ENCODE data around the gene STEAP1B.
A peak's percentile ranks its signal among the peaks of the same experiment; 100 is the strongest.
"Not testable (repeated sequence)": the region's sequence is repeated elsewhere in the genome, so short reads cannot be mapped to it uniquely, and the experiment has no call there.

Gene STEAP1B

DNA sequence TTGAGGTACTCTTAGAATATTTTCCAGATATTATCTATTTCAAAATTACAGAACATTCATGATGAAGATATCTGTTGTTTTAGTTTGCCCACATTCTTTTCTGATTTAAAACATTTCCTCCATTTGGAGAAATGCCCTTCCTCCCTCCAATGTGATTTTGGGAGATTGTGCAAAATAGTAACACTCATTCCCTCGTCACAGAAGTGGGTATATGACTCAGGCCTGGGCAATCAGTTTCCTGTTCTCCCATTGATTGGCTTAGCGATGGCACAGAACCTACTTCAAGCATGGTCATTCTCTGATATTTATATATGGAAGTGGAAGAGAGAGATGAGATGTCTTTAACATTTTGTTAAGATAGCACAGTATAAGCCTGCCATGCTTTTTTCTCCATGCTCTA is 3.1 kb downstream of the STEAP1B start:
- not testable (repeated sequence) for DNase-seq (ENCODE audit: low read depth, low spot score)

DNA sequence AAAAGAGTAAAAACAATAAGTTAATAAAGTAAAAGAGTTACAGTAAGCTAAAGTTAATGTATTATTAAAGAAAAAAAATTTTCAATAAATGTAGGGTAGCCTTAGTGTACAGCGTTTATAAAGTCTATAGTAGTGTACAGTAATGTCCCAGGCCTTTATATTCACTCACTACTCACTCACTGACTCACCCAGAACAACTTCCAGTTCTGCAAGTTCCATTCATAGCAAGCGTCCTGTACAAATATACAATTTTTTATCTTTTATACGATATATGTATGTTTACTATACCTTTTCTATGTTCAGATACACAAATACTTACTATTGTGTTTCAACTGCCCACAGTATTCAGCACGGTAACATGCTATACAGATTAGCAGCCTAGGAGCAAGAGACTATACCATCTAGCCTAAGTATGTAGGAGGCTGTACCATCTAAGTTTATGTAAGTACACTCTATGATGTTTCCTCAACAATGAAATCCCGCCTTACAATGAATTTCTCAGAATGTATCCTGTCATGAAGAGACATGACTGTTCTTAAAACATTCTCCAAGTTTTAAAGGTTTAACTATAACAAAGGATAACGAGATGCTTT is 3.6 kb downstream of the STEAP1B start:
- DNase-seq (ENCODE audit: low read depth, low spot score) = not testable (repeated sequence)

DNA sequence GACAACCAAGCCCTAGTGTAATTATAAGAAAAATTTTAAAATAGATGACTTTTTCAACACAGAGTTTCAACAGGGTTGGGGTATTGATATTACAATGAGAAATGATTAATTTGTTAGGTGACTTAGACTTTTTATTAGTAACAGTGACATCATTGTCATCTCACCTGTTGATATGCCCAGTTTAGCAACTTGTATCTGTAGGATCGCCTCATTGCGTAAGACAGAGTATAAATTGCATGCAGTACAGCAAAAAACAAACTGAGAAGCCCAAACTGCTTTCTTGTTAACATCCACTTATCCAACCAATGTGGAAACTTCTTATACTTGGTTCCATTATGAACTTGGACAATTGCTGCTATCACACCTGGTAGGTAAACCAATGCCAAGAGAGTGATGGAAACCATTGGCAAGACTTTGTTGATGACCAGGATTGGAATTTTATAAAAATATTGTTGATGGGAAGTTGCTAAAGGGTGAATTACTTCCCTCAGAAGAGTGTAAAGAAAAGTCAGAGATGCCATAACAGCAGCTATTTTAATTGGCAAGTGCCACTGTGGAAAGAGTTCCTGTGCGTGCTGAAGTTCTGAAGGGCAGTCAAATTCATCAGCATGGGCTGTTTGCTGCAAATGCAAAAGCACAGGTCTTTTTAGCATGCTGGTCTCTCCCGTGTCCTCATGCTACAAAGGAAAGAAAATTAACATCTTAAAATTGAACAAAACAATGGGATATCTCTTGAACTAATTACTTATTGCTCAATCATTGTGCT is 6.6 kb downstream of the STEAP1B start:
- not testable (repeated sequence) for DNase-seq (ENCODE audit: low read depth, low spot score)

DNA sequence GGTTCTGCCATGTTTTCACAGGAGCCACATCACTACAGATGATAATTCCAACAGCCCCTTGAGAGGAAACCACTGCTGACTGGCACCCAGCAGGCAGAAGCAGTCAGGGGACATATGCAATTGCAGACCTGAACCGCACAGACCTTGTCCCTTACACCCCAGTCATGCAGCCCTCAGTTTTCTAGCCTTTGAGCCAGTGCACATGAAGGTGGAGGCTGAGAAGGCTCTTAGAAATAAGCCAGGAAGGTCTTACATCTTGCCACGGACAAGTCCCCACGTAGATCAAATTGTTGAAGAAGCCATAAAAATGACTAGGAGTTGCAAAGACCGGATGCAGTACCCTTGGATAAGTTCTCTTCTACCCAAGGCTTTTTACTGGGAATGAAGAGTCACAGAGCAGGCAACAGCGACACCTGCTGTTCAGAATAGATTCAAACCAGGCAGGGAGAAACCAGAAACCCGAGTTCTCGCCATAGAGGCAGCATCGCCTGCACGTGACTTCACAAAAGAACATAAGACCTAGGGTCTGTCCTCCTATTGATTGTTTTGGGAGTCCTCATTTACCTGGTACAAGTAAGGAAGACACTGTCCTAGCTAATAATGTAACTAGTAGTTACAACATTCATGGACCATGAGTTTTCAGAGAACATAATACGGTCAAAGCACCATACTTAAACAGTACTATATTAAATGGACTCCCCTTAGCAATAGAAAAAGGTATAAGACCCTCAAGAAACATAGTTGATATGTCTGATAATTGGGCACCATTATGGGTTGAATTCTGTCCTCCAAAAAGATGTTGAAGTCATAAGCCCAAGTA is 11.1 kb downstream of the STEAP1B start:
- DNase-seq (ENCODE audit: low read depth, low spot score) = peak; percentile 25

DNA sequence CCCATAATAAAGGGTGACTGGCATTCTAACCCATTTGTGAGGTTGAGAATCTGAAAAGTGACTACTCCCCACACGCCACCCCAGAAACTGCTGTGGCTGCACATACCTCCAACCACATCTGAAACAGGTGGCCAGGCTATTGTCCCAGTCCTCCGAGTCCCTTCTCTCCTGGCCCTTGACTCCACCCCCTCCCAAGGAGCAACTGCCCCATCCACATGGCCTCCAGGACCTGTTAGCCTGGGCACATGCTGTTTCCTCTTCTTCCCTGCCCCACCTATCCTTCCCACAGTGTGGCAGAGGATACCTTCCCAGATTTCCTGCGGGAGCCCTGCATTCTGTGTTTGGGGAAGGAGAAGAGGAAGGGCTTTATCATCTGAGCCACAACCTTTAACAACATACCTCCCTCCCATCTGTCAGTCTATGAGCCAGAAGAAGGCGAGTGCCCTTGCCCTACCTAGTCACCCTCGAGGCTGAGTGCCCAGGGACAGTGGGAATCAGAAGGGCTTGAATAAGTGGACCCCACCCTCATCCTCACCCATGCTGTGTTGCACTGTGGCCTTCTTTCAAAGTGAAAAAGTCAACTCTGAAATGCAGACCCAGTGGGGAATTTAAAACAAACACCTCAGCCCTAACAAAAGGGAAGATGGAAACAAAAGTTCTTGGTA is 11.9 kb downstream of the STEAP1B start:
- no peak for DNase-seq (ENCODE audit: low read depth, low spot score)

DNA sequence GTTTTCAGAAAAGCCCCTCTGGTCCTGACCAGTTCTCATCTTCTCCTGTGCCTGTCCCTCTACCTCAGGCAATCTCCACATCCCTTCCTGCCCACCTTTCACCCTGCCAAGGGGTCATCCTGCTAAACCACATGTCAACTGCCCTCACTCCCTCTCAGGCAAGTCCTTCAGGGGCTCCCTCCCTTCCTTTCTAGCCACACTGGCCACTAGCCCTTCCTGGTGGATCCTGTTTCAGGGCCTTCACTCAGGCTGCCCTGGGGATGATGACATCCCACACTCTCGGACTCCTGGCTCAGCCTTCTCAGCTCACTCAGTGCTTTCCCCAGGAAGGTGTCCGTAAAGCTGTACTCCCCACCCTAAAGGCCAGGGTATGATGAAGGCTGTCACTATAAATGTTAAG is 13.4 kb downstream of the STEAP1B start:
- no peak for DNase-seq (ENCODE audit: low read depth, low spot score)

DNA sequence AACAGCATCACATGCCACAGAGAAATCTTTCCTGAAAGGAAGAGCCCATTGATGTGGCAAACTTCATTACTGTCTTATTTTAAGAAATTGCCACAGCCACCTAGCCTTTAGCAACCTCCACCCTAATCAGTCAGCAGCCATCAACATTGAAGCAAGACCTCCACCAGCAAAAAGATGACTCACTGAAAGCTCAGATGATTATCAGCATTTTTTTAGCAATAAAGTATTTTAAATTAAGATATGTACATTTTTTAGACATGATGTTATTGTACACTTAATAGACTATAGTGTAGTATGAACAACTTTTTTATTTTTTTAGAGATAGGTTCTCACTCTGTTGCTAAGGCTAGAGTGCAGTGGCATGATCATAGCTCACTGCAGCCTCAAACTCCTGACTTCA is 14.8 kb downstream of the STEAP1B start:
- DNase-seq (ENCODE audit: low read depth, low spot score) = no peak

DNA sequence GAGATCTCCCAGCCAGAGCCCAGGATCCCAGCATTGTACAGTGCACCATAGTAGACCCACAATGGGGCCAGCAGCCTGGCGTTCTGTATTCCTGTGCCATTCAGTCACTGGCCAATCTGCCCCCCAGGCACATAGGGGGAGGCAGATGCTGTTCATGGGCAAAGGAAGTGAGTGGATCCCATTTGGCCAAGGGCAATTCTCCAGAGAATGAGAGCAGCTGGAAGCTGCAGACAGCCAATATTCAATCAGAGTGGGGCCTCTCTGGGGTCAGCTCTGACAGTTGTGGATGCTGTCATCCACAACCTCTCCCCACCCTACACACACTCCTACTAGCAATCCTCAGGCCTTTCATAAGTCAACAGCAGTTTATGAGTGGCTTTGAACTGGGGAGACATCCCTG is 17.5 kb downstream of the STEAP1B start:
- no peak for DNase-seq (ENCODE audit: low read depth, low spot score)

DNA sequence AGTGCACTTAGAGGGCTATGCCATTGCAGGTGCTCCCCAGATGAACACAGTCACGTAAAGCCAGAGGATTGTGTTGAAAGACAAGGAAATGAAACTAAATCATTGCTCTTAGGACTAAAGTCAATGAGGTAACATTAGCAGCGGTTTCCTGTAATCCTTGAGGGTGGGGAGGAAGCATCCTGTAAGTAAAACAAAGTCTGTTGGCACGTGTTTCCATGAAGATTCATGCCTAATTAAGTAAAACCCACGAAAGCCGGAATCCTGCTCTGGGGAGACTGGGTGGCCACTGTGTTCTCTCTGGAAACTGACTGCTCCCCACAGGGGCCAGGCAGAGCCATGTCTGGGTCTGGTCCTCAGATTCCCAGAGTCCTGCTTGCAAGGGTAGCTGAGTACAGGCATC is 18.3 kb downstream of the STEAP1B start:
- DNase-seq (ENCODE audit: low read depth, low spot score) = no peak

DNA sequence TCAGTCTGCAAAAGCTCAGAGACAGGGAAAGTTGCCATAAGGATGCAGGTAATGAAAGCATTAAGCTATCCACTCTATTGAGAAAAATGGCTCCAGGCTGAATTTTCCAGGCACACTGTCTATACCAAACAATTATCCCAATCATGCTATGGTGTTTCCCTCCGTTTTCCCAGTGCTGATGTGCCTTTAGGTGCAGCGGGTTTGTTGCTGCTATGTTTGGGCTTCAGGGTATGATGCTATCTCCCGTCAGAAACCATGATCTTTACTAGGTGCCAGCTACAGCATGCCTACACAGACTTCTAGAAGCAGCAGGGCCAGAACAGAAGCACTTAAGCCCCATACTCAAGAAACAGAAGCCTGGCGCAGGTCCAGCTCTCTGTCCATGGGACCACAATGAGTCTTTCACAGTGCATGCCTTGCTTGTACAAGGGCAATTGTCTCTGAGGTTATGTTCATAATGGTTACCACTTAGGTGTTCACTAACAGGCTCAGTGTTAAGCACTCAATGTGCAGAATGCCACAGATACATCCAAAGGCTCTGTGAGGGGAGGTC is 19.4 kb downstream of the STEAP1B start:
- DNase-seq (ENCODE audit: low read depth, low spot score) = no peak

DNA sequence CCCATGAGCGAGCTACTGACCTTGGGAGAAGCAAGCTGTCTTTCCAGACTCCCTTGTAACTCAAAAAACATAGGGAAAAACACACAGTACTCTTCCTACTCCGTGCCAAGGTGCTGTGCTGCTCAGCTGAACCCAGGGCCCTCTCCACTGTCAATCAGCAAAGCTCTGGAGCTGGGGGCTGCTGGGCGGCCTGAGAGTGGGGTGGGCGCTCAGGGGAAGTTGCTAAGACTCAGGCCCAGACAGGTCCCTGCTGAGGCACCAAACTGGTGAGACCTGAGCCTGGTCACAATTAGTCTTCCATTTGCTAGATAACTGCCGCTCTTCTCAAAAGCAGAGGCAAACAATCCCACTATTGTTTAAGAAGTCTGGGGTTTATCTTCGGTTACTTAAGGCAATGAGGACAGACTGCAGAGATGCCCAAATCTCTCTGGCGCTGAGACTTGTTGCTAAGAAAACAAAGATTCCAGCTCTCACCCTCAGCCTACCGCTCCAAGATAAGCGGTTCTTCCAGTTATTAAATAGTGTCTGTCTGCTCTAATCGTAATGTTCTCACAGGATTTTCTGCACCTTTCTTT is 22.0 kb downstream of the STEAP1B start:
- DNase-seq (ENCODE audit: low read depth, low spot score) = no peak

DNA sequence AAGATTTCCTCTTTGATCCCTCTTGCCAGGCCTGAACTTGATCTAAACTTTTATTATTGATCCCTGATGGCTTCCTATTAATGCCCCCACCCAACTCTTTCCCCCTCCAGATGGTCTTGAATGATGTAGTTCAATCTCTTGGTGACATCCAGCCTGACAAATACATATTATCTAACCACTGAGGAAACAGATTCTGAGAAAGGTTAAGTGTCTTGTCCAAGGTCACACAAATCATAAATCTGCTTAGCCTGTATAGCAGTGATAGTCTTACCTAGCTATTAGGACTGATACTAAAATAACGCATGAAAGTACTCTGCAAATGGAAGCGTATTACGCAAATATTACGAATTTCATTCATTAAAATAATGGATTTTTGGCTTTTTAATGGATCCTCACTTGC is 22.7 kb downstream of the STEAP1B start:
- no peak for DNase-seq (ENCODE audit: low read depth, low spot score)

DNA sequence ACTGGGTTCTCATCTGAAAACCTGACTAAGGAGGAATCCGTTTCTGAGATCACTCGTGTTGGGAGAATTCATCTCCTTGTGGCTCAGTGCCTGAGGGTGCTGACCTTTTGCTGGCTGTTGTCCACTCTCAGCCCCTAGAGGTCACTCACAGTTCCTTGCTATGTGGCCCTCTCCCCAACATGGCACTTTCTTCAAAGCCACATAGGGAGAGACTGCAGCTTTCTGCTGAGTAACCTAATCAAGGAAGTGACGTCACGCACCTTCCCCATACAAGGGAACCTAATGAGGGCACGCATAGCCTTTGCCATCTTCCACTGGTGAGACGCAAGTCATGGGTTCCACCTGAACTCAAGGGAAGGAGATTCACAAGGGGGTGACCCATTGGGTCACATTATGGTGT is 23.2 kb downstream of the STEAP1B start:
- no peak for DNase-seq (ENCODE audit: low read depth, low spot score)

DNA sequence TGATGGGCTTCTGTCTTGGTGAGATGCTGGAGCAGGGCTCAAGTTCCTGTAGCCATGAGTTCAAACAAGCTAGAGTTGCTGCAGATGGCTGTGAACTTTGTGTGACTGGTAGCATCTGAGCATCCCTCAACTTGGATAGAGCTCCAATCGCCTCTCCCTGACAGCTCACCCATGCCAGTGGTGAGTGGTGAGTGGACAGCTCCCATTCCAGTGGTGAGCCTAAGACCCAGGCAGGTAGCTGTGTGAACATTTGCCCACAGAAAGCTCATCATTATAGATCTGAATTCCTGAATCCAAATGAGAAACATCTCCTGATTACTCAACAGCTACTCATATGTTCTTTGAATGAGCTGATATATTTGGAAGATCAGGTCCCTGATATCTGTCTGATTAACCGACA is 25.3 kb downstream of the STEAP1B start:
- DNase-seq (ENCODE audit: low read depth, low spot score) = no peak

DNA sequence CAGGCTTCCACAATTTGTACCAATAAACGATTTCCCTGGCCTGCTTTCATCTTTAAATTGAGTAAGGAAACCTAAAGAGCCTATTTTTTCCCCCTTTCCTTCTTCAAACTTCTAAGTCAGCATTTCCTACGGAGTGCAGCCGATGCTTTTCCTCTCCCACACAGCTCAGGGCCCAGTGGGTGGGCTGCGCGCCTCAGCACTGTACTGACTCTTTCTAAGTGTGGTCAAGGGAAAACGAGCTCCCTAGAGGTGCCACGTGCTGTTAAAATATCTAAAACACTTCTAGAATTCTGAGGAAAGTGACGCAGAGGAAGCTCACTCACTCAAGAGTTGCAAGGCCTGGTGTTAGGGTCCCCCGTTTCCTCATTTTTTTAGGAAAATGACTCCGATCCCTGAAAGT is 29.0 kb downstream of the STEAP1B start:
- DNase-seq (ENCODE audit: low read depth, low spot score) = no peak

DNA sequence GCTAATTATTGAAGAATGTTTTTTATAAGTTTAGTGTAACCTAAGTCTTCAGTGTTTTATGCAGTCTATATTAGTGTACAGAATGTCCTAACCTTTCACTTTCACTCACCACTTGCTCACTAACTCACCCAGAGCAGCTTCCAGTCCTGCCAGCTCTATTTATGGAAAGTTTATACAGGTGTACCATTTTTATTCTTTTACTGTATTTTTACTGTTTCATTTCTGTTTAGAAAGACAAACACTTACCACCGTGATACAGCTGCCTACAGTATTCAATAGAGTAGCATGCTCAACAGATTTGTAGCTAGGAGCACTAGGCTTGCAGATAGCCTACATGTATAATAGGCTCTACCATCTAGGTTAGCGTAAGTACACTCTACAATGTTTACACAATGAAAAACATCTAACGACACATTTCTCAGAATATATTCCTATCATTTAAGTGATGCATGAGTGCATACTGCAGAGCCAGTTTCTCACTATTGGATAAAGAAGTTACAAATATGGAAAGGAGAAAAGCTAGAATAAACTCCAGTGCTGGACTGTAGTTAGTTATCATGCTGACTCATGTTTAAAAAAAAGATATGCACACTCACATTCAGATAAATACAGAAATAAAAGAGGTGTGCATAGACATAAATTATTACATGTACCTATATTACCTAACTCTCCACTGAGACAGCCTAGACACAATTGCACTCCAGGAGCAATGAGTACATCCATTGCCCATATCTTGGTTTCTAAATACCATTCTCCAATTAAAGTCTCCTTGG is 30.4 kb downstream of the STEAP1B start:
- DNase-seq (ENCODE audit: low read depth, low spot score) = no peak

DNA sequence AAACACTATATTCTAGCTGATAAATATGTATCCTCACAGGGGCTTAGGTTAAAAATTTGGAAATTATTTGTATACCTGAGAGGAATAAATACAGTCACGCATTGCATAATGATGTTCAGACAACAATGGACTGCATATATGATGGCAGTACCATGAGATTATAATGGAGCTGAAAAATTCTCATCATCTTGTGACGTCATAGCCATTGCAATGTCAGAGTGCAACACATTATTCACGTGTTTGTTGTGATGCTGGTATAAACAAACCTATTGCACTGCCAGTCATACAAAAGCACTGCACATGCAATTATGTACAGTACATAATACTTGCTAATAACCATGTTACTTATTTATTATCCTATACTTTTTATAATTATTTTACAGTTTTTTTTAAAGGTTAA is 31.4 kb downstream of the STEAP1B start:
- no peak for DNase-seq (ENCODE audit: low read depth, low spot score)

DNA sequence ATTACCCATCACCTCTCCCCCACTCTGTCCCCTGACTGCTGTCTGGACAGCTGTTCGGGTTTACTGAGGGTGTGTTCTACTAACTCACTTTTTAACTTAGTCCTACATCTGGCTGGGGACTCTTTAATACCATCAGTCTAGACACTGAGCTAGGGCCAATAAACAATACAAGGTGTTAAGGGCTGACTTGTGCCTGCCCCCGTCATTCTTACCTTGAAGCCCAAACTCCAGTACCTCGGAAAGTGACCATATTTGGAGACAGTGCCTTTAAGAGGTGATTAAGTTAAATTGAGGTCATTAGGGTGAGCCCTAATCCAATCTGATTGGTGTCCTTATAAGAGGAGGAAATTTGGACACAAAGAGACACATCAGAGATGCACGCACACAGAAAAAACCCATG is 35.7 kb downstream of the STEAP1B start:
- DNase-seq (ENCODE audit: low read depth, low spot score) = no peak

DNA sequence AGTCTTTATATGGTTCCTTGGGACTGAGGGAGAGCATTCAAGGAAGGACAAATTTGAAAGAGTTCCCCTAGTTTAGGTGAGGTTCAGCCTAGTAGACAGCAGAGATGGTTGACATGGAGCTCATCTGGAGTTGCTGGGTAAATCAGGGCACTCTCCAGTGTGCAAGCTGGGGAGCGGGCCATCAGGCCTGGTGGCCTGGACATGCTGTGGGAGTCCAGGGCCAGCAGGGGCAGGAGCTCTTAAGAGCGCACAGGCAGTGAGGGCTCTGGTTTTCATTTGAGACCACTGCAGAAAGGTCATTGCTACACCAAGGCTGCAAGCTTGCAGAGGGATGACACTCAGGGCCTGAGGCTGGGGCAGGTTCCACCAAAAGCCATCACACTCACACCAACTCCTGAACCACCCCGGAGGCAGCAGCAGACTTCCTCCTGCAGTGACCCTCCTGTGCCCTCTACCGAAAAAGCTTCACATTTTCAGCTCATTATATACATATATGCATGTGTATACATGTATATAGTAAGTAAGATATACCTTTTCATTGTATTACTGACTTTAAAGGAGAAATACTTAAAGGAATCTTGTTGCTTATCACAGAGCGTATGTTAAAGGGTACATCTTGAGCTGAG is 39.5 kb downstream of the STEAP1B start:
- DNase-seq (ENCODE audit: low read depth, low spot score) = no peak

DNA sequence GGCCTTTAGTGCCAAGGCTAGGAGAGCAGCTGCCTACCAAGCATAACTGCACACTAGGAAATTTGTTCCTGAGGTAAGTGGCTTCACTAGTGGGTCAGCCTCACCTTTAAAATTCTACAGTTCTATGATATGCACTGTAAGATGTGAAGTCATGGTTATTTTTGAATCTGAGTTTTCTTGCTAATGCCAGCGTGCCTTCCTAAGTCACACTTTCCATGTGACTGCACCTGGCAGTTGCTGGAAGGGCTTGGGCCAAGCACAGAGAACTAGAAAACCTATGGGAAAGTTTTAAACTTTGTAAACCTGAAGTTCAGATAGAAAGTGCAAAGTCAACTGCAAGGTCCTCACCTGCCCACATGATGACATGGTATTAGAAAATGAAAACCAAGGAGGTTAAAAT is 42.5 kb downstream of the STEAP1B start:
- no peak for DNase-seq (ENCODE audit: low read depth, low spot score)

Measured in activated naive CD8-positive, alpha-beta T cell treated with anti-CD3 and anti-CD28 coated beads, Interleukin-2, amount 50 U/mL, for 16 hours (primary cell).